D341Med (cell line): ENCODE results near the gene SKI.

Experiments
- DNase-seq: peaks from one replicate; pipeline ENCODE4 v3.0.0; 2012; ENCODE audit warnings: low spot score

SKI gene

GRCh38 chr1:2339206-2340085, 111.3 kb downstream of the SKI start:
- no peak for DNase-seq

- no peak for DNase-seq
Measured at GRCh38 chr1:2340086-2340917, 112.2 kb downstream of the SKI start.

- no peak for DNase-seq
Measured at GRCh38 chr1:2340918-2341254, 112.8 kb downstream of the SKI start.

- no peak for DNase-seq
Measured at GRCh38 chr1:2341706-2342383, 113.7 kb downstream of the SKI start.

- no peak for DNase-seq
Measured at GRCh38 chr1:2342384-2343022, 114.4 kb downstream of the SKI start.

- DNase-seq: no peak
Measured at GRCh38 chr1:2343023-2343935, 115.2 kb downstream of the SKI start.

GRCh38 chr1:2344121-2344681, 116.1 kb downstream of the SKI start:
- DNase-seq: no peak

GRCh38 chr1:2344744-2345296, 116.7 kb downstream of the SKI start:
- DNase-seq: no peak

GRCh38 chr1:2345297-2346075, 117.4 kb downstream of the SKI start:
- no peak for DNase-seq

GRCh38 chr1:2346691-2347408, 118.7 kb downstream of the SKI start:
- DNase-seq: no peak

- no peak for DNase-seq
Measured at GRCh38 chr1:2347409-2347785, 119.3 kb downstream of the SKI start.

- DNase-seq: no peak
Measured at GRCh38 chr1:2347896-2348295, 119.8 kb downstream of the SKI start.

- no peak for DNase-seq
Measured at GRCh38 chr1:2348346-2349325, 120.5 kb downstream of the SKI start.

GRCh38 chr1:2349806-2350205, 121.7 kb downstream of the SKI start:
- no peak for DNase-seq

GRCh38 chr1:2350501-2350900, 122.4 kb downstream of the SKI start:
- DNase-seq: no peak

- DNase-seq: no peak
Measured at GRCh38 chr1:2350911-2351655, 123.0 kb downstream of the SKI start.

GRCh38 chr1:2351723-2352122, 123.6 kb downstream of the SKI start:
- DNase-seq: no peak
